ENCODE results near the gene RRP36. TPM values are rescaled to one million over a fixed set of nuclear protein-coding genes. Genes with fewer than 3 reads are reported as not detected.

RRP36 gene, protein sequence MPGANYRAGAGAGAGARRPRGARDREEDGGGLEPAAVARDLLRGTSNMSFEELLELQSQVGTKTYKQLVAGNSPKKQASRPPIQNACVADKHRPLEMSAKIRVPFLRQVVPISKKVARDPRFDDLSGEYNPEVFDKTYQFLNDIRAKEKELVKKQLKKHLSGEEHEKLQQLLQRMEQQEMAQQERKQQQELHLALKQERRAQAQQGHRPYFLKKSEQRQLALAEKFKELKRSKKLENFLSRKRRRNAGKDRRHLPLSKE
- 65.0 to 76.1 TPM (median 71.7 TPM) in 5 replicates for total RNA-seq (2022; extraction: Qiagen RNA extraction; ENCODE audit: low read depth)

DNA sequence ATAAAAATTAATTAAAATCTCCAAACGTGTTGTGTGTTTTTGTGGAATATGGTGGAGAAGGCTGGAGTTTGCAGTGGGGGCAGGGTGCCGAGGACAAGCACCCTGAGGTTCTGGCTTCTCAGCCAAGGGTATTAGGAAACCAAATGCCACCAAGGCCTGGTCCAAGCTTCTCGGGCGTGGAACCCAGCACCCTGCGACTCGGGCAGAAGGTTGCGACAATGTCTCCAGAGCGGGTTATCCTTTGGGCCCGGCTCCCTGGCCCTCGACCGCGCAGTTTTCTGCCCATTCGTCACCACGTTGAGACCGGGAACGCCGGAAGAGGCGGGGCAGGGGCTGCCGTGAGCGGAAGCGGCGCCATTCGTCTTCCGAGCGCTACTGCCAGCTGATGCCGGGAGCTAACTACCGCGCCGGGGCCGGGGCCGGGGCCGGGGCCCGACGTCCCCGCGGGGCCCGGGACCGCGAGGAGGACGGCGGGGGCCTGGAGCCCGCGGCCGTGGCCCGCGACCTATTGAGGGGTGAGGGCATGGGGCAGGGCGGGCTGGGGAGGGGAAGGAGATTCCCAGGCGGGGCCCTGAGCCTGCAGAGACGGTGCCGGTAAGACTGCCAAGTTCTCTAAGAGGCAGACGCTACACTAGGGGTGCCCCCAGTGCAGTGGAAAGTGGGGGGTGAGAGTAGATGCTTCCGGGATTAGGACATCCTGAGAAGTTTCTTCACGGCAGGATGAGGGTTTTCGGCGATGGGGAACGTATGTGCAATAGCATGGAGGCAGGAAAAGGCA, at the start of gene RRP36:
TSS of gene RRP36 (plus strand) at position 354 of the 778 bp plus-strand sequence. CDS start at position 386, 32 bp downstream.

DNA sequence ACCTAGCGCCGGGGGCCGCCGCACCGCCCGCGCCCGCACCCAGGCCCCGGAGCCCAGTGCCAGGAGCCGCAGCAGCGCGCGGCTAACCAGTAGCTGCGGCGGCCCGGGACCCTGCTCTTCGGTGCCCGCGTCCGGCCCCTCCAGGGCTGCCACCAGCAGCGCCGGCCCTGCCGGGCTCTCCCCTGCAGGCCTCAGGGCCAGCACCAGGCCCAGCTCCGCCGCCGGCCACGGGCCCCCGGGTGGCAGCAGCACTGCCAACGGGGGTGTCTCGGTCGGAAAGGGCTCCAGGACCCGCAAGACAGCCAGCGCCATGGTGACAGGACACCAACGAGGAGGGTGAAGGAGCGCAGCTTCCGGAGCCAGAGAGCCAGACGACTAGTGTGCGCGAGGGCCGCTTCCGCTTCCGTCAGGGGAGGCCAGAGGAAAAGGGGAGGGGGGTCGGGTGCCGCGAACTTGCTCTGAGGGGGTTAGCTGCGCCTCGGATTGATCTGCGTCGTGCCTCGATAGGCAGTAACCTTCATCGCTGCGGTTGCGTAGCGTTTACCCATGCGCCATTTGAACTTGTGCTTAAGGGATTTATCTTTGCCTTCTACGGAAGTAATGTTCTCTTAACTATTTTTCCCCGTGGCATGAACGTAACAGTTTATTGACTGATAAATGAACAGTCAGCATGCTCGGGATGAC, 42.4 kb upstream of the RRP36 start, which contains the start of gene PEX6:
TSS of gene PEX6 (minus strand) at position 343 of the 684 bp plus-strand sequence. CDS start at position 312, 31 bp downstream.

DNA sequence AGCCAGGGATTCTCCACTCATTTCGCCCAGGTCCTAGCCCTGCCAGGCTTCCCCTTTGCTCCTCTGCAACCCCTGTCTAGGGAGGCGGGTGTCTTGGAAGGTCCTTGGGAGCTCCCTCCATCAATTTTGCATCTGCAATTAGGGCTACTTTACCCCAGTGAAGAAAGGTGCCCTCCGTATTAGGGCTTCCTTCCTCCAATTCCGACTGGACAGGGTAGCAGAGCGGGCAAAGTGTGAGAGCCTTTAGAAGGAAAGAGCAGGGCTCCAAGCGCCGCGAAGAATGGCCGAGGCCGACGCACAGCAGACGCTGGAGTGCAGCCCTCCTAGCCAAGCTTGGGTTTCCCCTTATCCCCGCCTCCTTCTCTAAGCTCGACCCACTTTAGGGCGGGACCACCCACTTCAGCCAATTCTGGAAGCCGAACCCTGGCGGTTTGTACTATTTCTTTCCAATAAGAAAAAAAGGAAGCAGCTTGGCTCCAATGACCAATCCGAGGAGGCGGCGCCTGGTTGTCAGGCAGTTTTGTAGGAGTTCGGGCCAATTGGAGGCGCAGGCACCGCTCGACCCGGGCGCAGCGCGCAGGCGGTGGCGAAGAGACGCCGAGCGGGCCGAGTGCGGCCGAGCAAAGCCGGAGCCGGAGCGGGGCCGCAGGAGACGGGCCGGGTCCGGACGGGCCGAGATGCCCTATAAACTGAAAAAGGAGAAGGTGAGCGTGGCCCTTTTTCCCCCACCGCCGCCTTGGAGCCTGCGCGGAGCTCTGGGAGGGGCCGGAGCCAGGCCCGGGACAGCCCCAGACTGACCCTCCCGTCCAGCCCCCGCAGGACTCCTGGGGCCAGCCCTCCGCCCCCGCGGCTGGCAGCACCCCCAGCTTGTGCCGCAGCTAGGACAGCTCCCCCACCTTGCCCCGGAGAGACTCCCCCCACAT, 37.2 kb upstream of the RRP36 start, which contains the start of gene PPP2R5D:
TSS of gene PPP2R5D (plus strand) at position 570 of the 923 bp plus-strand sequence. CDS start at position 678, 108 bp downstream.

DNA sequence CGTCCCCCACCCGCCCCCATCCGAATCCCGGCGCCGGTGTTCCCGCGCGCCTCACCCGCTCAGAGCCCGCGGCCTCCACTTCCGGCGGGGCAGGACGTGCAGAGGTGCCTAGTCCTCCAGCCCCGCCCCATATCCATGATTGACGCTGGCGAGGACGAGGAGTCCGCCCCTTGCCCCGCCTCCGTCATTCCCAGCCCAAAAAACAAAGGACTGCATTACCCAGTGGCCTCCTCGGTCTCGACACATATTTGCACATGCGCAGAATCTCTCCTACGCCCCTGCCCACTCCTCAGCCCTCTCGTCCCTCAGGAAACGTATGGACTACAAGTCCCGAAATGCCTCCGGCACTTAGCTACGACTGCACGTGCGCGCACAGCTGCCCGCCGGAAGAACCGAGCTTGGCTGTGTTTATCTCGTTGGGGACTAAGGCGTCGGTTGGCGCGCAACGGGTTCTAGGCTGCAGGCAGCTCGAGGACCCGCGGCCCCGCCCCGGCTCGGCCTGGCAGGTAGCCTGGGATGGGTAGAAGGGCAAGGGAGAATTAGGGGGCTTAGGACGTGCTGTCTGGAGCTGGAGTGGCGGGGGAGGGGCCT, 7.5 kb upstream of the RRP36 start, which contains the start of the genes KLHDC3 and MEA1:
TSS of gene KLHDC3 (plus strand) at position 407 of the 591 bp plus-strand sequence. CDS start 2,944 bp downstream, outside the sequence.
TSS of gene MEA1 (minus strand) at position 104 of the 591 bp plus-strand sequence. CDS start 133 bp downstream, outside the sequence.

GRCh38 chr6:43053545-43054205, 32.3 kb downstream of the RRP36 start, which contains the start of gene CUL7:
TSS of gene CUL7 (minus strand) at chr6:43053851. CDS start at chr6:43052788, 1,063 bp downstream.

DNA sequence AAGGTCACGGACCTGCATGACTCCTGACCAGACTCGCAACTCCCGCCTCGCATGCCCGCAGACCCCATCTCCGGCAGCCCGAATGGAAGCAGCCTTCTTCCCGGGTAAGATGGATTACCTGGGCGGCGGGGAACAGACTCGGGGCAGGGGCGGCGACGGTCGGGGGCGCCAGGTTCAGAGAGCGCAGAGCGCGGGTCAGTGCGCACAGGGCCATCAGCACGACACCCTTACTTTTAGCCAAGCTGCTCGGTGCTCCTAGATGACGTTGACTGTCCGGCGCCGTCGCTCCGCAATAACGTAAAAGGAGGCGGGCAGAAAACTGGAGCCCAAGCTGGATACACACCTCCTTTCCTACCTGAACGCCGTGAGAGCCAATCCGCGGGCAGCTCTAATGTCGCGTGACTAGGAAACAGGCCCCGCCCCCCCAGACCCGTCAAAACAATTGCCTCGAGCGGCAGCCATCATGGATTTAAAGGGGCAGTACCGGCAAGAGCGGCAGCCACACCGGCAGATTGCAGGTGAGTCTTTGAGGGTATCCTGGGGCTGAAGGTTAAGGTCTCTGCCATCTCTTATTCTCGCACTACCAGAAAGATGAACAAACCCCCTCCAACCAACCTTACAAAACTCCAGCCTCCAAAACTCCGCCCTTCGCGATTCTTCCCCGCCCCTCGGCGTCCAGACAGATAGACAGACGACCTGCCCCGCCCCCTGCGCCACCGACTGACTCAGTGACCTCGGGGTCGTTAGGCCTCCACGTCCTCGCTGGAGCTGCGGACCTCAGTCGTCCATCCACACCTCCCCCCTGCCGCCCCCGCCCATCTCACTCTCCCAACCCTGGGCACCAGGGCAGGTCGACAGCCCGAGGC, 38.0 kb downstream of the RRP36 start, which contains the start of the genes KLC4 and MRPL2:
TSS of gene KLC4 (plus strand) at position 464 of the 866 bp plus-strand sequence. CDS start 1,705 bp downstream, outside the sequence.
TSS of gene MRPL2 (minus strand) at position 267 of the 866 bp plus-strand sequence. CDS start at position 214, 53 bp downstream.

DNA sequence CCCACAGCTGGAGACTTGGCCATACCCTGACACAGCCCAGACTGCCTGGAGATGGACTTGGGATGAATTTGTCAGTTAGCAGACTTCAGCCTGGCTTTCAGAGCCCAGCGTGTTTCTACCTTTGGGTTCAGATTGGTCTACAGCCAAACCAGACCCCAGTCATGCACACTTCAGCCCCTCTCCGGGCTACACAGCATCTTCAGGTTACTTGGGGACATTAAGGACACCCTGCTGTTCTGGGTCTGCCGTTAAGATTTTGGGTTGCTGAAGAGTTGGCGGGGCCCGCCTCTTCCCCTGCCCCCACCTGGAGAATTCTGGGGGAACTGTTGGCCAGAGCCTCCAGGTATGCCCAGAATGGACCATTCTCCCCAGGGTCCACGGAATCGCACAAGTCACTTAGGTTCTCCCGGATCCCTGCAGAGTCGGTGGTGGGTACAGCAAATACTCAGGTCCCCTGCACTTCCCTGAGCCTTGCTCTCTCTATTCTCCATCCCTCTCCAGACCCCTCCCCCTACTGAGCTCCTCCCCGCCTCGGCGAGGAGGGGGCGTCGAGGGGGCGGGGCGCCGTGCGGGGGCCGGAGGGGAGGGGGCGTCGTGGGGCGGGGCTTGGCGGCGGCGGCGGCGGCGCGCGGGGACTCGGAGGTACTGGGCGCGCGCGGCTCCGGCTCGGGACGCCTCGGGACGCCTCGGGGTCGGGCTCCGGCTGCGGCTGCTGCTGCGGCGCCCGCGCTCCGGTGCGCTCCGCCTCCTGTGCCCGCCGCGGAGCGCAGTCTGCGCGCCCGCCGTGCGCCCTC, 54.4 kb downstream of the RRP36 start, which contains the start of gene PTK7:
TSS of gene PTK7 (plus strand) at position 645 of the 794 bp plus-strand sequence. CDS start 175 bp downstream, outside the sequence.

Other genes with a start within 250 kb of the RRP36 start
- gene BICRAL, start 239.6 kb upstream of the RRP36 start, total RNA-seq (2022; extraction: Qiagen RNA extraction; ENCODE audit: low read depth) = 3.0 to 3.6 TPM (median 3.5 TPM) in 5 replicates
- gene RPL7L1, start 142.0 kb upstream of the RRP36 start, total RNA-seq (2022; extraction: Qiagen RNA extraction; ENCODE audit: low read depth) = 67.3 to 112 TPM (median 71.4 TPM) in 5 replicates
- gene PTCRA, start 105.6 kb upstream of the RRP36 start, total RNA-seq (2022; extraction: Qiagen RNA extraction; ENCODE audit: low read depth) = not detected in 5 replicates
- gene CNPY3, start 92.1 kb upstream of the RRP36 start, total RNA-seq (2022; extraction: Qiagen RNA extraction; ENCODE audit: low read depth) = 34.5 to 48.5 TPM (median 46.9 TPM) in 5 replicates
- 0.09 to 0.20 TPM in 2 of 5 replicates, not detected in the others for gene GNMT, start 60.9 kb upstream of the RRP36 start, total RNA-seq (2022; extraction: Qiagen RNA extraction; ENCODE audit: low read depth)
- 4.9 to 10.1 TPM (median 9.7 TPM) in 5 replicates for gene PEX6, start 42.4 kb upstream of the RRP36 start, total RNA-seq (2022; extraction: Qiagen RNA extraction; ENCODE audit: low read depth)
- gene PPP2R5D, start 37.1 kb upstream of the RRP36 start, total RNA-seq (2022; extraction: Qiagen RNA extraction; ENCODE audit: low read depth) = 26.7 to 30.0 TPM (median 28.5 TPM) in 5 replicates
- 90.7 to 104 TPM (median 95.9 TPM) in 5 replicates for gene MEA1, start 7.7 kb upstream of the RRP36 start, total RNA-seq (2022; extraction: Qiagen RNA extraction; ENCODE audit: low read depth)
- 25.6 to 34.3 TPM (median 29.9 TPM) in 5 replicates for gene KLHDC3, start 7.4 kb upstream of the RRP36 start, total RNA-seq (2022; extraction: Qiagen RNA extraction; ENCODE audit: low read depth)
- gene CUL7, start 32.2 kb downstream of the RRP36 start, total RNA-seq (2022; extraction: Qiagen RNA extraction; ENCODE audit: low read depth) = 6.1 to 8.5 TPM (median 7.2 TPM) in 5 replicates
- gene MRPL2, start 37.8 kb downstream of the RRP36 start, total RNA-seq (2022; extraction: Qiagen RNA extraction; ENCODE audit: low read depth) = 53.6 to 63.0 TPM (median 58.7 TPM) in 5 replicates
- 6.1 to 8.2 TPM (median 7.0 TPM) in 5 replicates for gene KLC4, start 38.0 kb downstream of the RRP36 start, total RNA-seq (2022; extraction: Qiagen RNA extraction; ENCODE audit: low read depth)
- gene PTK7, start 54.7 kb downstream of the RRP36 start, total RNA-seq (2022; extraction: Qiagen RNA extraction; ENCODE audit: low read depth) = 4.7 to 5.3 TPM (median 5.0 TPM) in 5 replicates
- 13.4 to 18.9 TPM (median 17.6 TPM) in 5 replicates for gene SRF, start 149.6 kb downstream of the RRP36 start, total RNA-seq (2022; extraction: Qiagen RNA extraction; ENCODE audit: low read depth)
- gene CUL9, start 160.6 kb downstream of the RRP36 start, total RNA-seq (2022; extraction: Qiagen RNA extraction; ENCODE audit: low read depth) = 7.4 to 9.8 TPM (median 8.6 TPM) in 5 replicates
- gene DNPH1, start 207.9 kb downstream of the RRP36 start, total RNA-seq (2022; extraction: Qiagen RNA extraction; ENCODE audit: low read depth) = 68.3 to 104 TPM (median 95.7 TPM) in 5 replicates
- 0.03 to 0.08 TPM (median 0.06 TPM) in 4 of 5 replicates, not detected in the other for gene TTBK1, start 221.9 kb downstream of the RRP36 start, total RNA-seq (2022; extraction: Qiagen RNA extraction; ENCODE audit: low read depth)